GM18519 (cell line): Measurements from ENCODE around the gene UMODL1.

Source experiments
- ATAC-seq: cut with Tn5 transposase; IDR thresholded peaks from one replicate; pipeline ENCODE4 v1.9.1; 2021; ENCODE audit warnings: mild to moderate bottlenecking, moderate library complexity; ENCODE audit not compliant: unreplicated experiment, low FRiP score

The UMODL1 gene

DNA sequence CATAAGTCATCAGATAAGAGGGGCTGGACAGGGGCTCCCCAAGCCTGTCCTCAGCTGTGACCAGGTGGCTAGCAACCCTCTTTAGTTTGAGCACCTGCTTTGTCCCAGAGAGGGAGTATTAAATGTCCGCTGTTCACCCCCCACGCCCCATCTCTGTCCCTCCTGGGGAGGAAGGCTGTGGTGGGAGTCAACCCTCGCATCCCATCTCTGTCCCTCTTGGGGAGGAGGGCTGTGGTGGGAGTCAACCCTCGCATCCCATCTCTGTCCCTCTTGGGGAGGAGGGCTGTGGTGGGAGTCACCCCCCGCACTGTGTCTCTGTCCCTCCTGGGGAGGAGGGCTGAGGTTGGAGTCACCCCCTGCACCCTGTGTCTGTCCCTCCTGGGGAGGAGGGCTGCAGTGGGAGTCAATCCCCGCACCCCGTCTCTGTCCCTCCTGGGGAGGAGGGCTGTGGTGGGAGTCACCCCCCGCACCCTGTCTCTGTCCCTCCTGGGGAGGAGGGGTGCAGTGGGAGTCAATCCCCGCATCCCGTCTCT is 75.2 kb downstream of the UMODL1 start:
- ATAC-seq = no peak

GRCh38 chr21:42146821-42147220 is 75.7 kb downstream of the UMODL1 start:
- no peak for ATAC-seq

DNA sequence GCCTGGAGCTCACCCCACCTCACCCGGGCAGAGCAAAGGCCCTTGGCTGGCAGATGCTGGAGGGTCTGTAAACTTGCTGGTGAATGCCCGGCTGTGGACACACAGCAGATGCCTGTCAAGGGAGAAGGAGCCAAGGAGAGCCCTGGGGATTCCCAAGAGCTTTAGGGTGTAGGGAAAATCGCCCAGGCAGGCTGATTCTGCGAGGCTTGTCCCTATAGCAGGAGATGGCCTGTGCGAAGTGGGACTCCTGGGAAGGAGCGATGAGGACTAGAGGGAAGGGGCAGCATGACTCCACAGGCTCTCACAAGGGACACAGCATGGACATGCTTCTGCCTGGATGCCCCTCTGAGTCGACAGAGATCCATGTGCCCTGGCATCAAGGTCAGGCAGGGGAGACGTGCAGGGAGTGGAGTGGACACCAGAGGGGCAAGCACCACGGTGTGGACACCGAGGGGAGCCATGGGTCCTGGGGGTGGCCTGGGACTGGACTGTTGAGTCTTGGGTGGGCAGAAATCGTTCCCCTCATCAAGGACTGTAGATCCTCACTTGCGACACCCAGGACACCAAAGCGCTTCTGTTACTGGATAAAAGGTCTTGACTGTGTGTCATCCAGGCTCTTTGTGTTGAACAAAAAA is 76.4 kb downstream of the UMODL1 start:
- no peak for ATAC-seq

GRCh38 chr21:42148097-42148496 is 77.0 kb downstream of the UMODL1 start:
- ATAC-seq = no peak

DNA sequence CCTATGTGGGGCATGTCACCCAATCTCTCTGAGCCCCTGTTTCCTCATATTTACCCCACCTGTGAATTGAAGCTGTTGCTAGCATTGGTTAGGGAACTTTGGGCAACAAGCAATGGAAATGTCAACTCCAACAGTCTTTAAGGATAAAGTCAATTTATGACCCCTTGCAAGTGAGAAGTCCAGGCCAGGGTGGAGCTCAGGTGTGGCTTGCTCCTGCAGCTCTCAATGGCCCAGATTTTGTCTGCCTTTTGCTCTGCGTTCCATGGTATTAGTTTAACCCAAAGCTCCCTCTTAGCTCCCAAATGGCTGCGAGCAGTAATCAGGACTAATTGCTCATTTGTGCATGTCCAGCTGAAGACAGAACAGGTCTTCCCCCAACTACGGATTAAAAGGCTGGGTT is 77.5 kb downstream of the UMODL1 start:
- no peak for ATAC-seq

GRCh38 chr21:42149656-42150473 is 78.7 kb downstream of the UMODL1 start:
- ATAC-seq = no peak

GRCh38 chr21:42150474-42151085 is 79.5 kb downstream of the UMODL1 start:
- no peak for ATAC-seq

- no peak for ATAC-seq
These were observed 80.2 kb downstream of the UMODL1 start for GRCh38 chr21:42151148-42151947.

DNA sequence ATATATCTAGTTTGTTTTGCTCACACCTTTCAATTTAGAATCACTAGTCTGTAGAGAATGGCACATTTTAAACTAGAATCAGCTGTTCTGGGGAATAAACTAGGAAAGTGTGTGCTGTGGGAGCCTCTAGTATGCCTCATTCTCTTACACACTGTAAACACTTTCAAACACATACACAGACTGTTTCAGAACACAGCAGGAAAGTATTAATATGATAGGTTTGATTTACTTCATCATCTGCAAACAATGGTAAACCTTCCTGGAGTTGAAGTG is 80.8 kb downstream of the UMODL1 start:
- ATAC-seq = no peak

DNA sequence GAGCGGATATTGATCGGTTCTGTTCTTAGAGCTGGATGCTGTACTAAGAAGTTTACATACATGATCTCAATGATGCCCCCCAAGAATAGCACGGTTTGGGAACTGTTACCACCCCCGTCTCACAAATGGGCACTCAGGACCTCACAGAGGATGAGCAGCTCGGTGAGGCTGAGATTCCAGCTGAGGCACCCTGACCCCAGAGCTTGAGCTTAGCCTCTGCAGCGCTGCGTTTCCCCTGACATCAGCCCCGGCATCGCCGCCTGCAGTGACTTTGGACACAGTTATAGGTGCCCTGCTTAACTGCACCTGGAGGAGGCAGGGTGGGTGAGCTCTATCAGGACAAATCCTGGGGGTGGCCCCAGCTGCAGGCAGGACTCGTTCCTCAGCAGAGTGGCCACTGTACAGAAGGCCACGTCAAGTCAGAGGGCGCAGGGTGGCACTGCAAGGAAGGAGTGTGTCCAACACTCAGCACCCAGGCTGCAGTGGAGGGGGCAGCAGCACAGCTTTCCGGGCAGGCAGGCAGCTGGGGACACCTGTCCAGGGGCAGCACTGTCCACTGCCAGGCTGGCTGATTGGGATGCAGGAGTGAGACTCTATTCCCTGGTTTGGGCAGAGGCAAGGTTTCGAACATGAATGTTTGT is 82.0 kb downstream of the UMODL1 start:
- no peak for ATAC-seq

GRCh38 chr21:42153746-42154145 is 82.6 kb downstream of the UMODL1 start:
- no peak for ATAC-seq

- no peak for ATAC-seq
These were observed 83.3 kb downstream of the UMODL1 start for GRCh38 chr21:42154237-42155044.

GRCh38 chr21:42155045-42155855 is 84.1 kb downstream of the UMODL1 start:
- ATAC-seq = no peak

- ATAC-seq = no peak
These were observed 85.8 kb downstream of the UMODL1 start for GRCh38 chr21:42156690-42157605.

- no peak for ATAC-seq
These were observed 86.6 kb downstream of the UMODL1 start for GRCh38 chr21:42157606-42158310.

DNA sequence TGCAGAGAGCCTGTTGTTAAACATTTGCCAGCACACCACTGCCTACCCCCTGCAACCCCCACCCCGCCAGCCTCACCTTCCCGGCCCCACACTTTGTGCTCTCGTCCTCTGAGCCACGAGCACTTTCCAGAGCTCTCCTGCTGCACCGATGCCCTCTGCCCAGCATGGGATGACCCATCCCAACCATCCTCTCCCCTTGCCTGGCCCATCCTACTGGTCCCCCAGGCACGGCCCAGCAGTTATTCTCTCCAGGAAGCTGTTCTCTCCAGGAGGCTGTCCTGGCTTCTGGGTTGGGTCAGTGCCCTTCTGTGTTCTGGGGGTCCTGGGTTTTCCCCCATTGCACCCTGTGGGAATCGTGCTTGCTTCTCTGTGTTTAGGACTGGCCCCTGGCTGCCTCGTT is 87.7 kb downstream of the UMODL1 start:
- ATAC-seq = no peak

- no peak for ATAC-seq
These were observed 88.5 kb downstream of the UMODL1 start for GRCh38 chr21:42159560-42160110.
